Transverse colon (tissue), 4 donors: ENCODE results near the gene ZBTB40.

ENCODE experiments used
- POLR2AphosphoS5 ChIP-seq, 3 donors: sonication (generic); formaldehyde crosslinking; IDR thresholded peaks; one replicate each; pipeline ENCODE4 v1.6.1; 2016; ENCODE audit warnings: antibody characterized with exemption in 3 of 3
- TF ChIP-seq, protein P1 (sequence below), 5 experiments: fragments of 200-600 bp in 3 of 5; fragments of 450-650 bp in 2 of 5; sonication (generic) in 3 of 5; IDR thresholded peaks; 1 replicate in 2 of 5; 2 replicates in 3 of 5; pipeline ENCODE4 v1.5.1; 2016 to 2017; ENCODE audit warnings: antibody characterized with exemption in 5 of 5, inconsistent platforms in 3 of 5, mild to moderate bottlenecking in 2 of 5, moderate library complexity in 1 of 5

DNA sequence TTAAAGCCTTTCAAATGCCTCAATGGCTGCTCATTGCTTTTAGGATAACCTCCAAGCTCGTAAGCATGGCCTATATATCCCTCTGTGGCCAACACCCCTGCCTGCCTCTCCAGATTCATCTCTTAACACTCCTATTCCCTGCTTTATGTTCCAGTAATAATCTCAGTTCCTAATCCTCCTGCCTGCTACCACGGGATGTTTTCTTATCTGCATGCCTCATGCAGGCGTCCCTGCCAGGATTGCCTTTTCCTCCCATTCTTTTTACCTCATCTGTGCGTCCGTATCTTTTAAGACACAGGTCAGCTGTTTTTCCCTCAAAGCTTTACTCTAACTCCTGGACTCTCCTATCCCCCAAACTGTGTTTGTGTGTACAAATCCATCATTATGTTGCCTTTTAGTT lies 36.1 kb downstream of the ZBTB40 start:
- TF ChIP-seq, protein P1, sequence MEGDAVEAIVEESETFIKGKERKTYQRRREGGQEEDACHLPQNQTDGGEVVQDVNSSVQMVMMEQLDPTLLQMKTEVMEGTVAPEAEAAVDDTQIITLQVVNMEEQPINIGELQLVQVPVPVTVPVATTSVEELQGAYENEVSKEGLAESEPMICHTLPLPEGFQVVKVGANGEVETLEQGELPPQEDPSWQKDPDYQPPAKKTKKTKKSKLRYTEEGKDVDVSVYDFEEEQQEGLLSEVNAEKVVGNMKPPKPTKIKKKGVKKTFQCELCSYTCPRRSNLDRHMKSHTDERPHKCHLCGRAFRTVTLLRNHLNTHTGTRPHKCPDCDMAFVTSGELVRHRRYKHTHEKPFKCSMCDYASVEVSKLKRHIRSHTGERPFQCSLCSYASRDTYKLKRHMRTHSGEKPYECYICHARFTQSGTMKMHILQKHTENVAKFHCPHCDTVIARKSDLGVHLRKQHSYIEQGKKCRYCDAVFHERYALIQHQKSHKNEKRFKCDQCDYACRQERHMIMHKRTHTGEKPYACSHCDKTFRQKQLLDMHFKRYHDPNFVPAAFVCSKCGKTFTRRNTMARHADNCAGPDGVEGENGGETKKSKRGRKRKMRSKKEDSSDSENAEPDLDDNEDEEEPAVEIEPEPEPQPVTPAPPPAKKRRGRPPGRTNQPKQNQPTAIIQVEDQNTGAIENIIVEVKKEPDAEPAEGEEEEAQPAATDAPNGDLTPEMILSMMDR (IDR thresholded peaks at IDR 0.05), result no peak
- TF ChIP-seq POLR2AphosphoS5 (IDR thresholded peaks at IDR 0.05), result no peak
